NB4 (cell line): ENCODE measurements around the gene CPEB4.

Experiments used
- POLR2A ChIP-seq: IDR thresholded peaks from 2 replicates; pipeline ENCODE4 v1.6.1; 2011; ENCODE audit warnings: mild to moderate bottlenecking; ENCODE audit not compliant: insufficient read length; ENCODE audit errors: extremely low read depth
- TF ChIP-seq, protein P1 (sequence below): IDR thresholded peaks from one replicate; pipeline ENCODE4 v1.5.1; 2012; ENCODE audit warnings: low read depth, low read length

DNA sequence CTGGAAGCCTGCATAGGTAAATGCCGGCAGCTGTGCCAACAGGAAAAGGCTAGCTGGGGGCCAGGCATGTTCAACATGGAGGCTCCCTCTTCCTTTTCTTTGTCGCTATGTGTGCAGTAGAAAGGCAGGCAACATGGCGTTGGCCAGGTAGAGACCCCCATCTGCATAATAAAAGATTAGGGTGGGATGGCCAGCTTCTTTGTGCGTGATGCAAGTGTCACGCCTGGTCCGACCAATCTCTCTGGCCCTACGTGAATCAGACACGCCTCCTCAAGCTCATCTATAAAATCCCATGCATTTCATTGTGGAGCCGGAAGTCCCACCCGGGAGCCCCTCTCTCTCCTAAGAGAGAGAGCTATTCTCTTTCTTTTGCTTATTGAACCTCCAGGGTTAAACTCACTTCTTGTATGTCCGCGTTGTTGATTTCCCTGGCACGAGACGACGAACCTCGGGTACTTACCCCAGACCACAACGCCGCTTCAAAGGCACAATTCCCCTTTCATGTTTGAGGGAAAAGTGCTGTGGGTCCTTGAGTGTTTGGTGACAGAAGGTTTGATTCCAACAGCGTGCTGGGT lies 75.8 kb downstream of the CPEB4 start:
- TF ChIP-seq POLR2A = no peak
- TF ChIP-seq, protein P1, sequence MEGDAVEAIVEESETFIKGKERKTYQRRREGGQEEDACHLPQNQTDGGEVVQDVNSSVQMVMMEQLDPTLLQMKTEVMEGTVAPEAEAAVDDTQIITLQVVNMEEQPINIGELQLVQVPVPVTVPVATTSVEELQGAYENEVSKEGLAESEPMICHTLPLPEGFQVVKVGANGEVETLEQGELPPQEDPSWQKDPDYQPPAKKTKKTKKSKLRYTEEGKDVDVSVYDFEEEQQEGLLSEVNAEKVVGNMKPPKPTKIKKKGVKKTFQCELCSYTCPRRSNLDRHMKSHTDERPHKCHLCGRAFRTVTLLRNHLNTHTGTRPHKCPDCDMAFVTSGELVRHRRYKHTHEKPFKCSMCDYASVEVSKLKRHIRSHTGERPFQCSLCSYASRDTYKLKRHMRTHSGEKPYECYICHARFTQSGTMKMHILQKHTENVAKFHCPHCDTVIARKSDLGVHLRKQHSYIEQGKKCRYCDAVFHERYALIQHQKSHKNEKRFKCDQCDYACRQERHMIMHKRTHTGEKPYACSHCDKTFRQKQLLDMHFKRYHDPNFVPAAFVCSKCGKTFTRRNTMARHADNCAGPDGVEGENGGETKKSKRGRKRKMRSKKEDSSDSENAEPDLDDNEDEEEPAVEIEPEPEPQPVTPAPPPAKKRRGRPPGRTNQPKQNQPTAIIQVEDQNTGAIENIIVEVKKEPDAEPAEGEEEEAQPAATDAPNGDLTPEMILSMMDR = no peak
